Measurements from ENCODE around the gene CDH18. TPM values are rescaled to one million over a fixed set of nuclear protein-coding genes. Genes with fewer than 3 reads are reported as not detected.

The CDH18 gene
- total and polyA plus RNA-seq, 2 of the 13 experiments (the other 11 are each of a cell fraction or from before 2014, with no cell fraction given) = not detected

GRCh38 chr5:19694949-19695611 is 292.9 kb downstream of the CDH18 start:
- ChIA-PET POLR2A (no interaction called here), CTCF (ENCODE audit: low intra/inter-chr PET ratio, low total read pairs) (no interaction called here)
- no peaks in the 10 kb centered on the region for H3K9me3 ChIP-seq (ENCODE audit: low read length)
- H2AFZ ChIP-seq (ENCODE audit: low read length) = no peak overlapping the region
- H3K9ac ChIP-seq (ENCODE audit: insufficient read depth, low read depth, low read length) = no peak overlapping the region
- DNase-seq (ENCODE audit: low spot score) (no peak), FAIRE-seq (no peak), ATAC-seq (no peak)
- no peaks in the 10 kb centered on the region for H3K4me1 ChIP-seq (ENCODE audit: insufficient read depth, low read length)
- in situ Hi-C loops (cut with HindIII; ENCODE audit: extremely low pct_ligation_motif_present, low pct_unique_long_range_greater_than_20kb) = no loop called here
- no TSS peak for BruUV-seq (replicated peaks)
- H3K79me2 ChIP-seq (ENCODE audit: insufficient read depth, low read length) = no peaks in the 10 kb centered on the region
- intact Hi-C loops (cut with micrococcal nuclease; ENCODE audit: unreplicated experiment) = no loop called here
- no peak overlapping the region for H3K4me3 ChIP-seq (replicated peaks in 1 of 3; ENCODE audit: insufficient read depth in 1 of 3, low read depth in 2 of 3, low read length in 3 of 3)
- no peaks in the 10 kb centered on the region for H4K20me1 ChIP-seq (ENCODE audit: insufficient read depth, low read length)
- 0% methylated on average over 4 of the region's 4 CpGs for WGBS (ENCODE audit: low lambda C conversion rate)
- H3K4me2 ChIP-seq (ENCODE audit: low read depth, low read length) = no peak overlapping the region
- H3K27me3 ChIP-seq (ENCODE audit: control insufficient read depth in 1 of 2, insufficient read depth in 2 of 2, low read length in 2 of 2) = no peaks in the 10 kb centered on the region; a peak in 1 of 5 replicates
- H3K27ac ChIP-seq (ENCODE audit: extremely low read length, insufficient read depth, low read length) = no peak overlapping the region
- TF ChIP-seq HOXD1 (CRISPR knock-in tag; IDR thresholded peaks at IDR 0.05) (no peak), CENPX (CRISPR knock-in tag; IDR thresholded peaks at IDR 0.05) (no peak), MAFF (IDR thresholded peaks at IDR 0.05; ENCODE audit: low read depth, low read length) (peak; percentile 48), MAFK (conservative IDR thresholded peaks at IDR 0.05 in 1 of 2, IDR thresholded peaks at IDR 0.05 in 1 of 2; ENCODE audit: low read length in 2 of 2) (peak; percentile 58 to 66)
- no peaks in the 10 kb centered on the region for H3K36me3 ChIP-seq (replicated peaks in 1 of 2; ENCODE audit: control insufficient read depth in 1 of 2, insufficient read depth in 2 of 2, low read length in 2 of 2)

- Histone ChIP-seq H3K27me3 (ENCODE audit: control insufficient read depth in 1 of 2, insufficient read depth in 2 of 2, low read length in 2 of 2) (no peaks in the 10 kb centered on the region; a peak in 1 of 5 replicates), H3K4me1 (ENCODE audit: insufficient read depth, low read length) (no peaks in the 10 kb centered on the region), H4K20me1 (ENCODE audit: insufficient read depth, low read length) (no peaks in the 10 kb centered on the region), H3K79me2 (ENCODE audit: insufficient read depth, low read length) (no peaks in the 10 kb centered on the region), H3K9ac (ENCODE audit: insufficient read depth, low read depth, low read length) (no peak overlapping the region), H3K36me3 (replicated peaks in 1 of 2; ENCODE audit: control insufficient read depth in 1 of 2, insufficient read depth in 2 of 2, low read length in 2 of 2) (no peaks in the 10 kb centered on the region), H3K9me3 (ENCODE audit: low read length) (peaks cover 29% of the 10 kb centered on the region), H3K27ac (ENCODE audit: extremely low read length, insufficient read depth, low read length) (no peak overlapping the region), H2AFZ (ENCODE audit: low read length) (no peak overlapping the region), H3K4me3 (replicated peaks in 1 of 3; ENCODE audit: insufficient read depth in 1 of 3, low read depth in 2 of 3, low read length in 3 of 3) (no peak overlapping the region), H3K4me2 (ENCODE audit: low read depth, low read length) (no peak overlapping the region)
- ChIA-PET POLR2A (no interaction called here), CTCF (ENCODE audit: low intra/inter-chr PET ratio, low total read pairs) (no interaction called here)
- DNase-seq (ENCODE audit: low spot score) (no peak), FAIRE-seq (no peak), ATAC-seq (no peak)
- no TSS peak for BruUV-seq (replicated peaks)
- intact Hi-C loops (cut with micrococcal nuclease; ENCODE audit: unreplicated experiment) (no loop called here), in situ Hi-C loops (cut with HindIII; ENCODE audit: extremely low pct_ligation_motif_present, low pct_unique_long_range_greater_than_20kb) (no loop called here)
- 3% methylated on average over 1 of the region's 1 CpG for WGBS (ENCODE audit: low lambda C conversion rate)
- TF ChIP-seq ZNF792 (CRISPR knock-in tag; IDR thresholded peaks at IDR 0.05) (no peak), NFKBIZ (CRISPR knock-in tag; IDR thresholded peaks at IDR 0.05) (no peak), ZNF350 (CRISPR knock-in tag; IDR thresholded peaks at IDR 0.05; ENCODE audit: borderline replicate concordance, low read depth) (no peak), ZNF276 (CRISPR knock-in tag; IDR thresholded peaks at IDR 0.05; ENCODE audit: low read depth) (no peak), ZNF740 (CRISPR knock-in tag; IDR thresholded peaks at IDR 0.05) (no peak), SRSF4 (IDR thresholded peaks at IDR 0.05; ENCODE audit: low read depth, low read length, poor library complexity, severe bottlenecking) (no peak), GLMP (CRISPR knock-in tag; IDR thresholded peaks at IDR 0.05; ENCODE audit: borderline replicate concordance) (no peak), SIN3A (IDR thresholded peaks at IDR 0.05; ENCODE audit: borderline replicate concordance, low read depth, low read length) (no peak), PHF5A (CRISPR knock-in tag; IDR thresholded peaks at IDR 0.05; ENCODE audit: low read depth, unreplicated experiment) (no peak), SNRNP70 (IDR thresholded peaks at IDR 0.05; ENCODE audit: low read depth, low read length) (no peak)
Observed at GRCh38 chr5:19690978-19691377, 297.0 kb downstream of the CDH18 start.
